Hepatocyte (in vitro differentiated cells): Measurements from ENCODE around the gene DEAF1. TPM values are rescaled to one million over a fixed set of nuclear protein-coding genes. Genes with fewer than 3 reads are reported as not detected.

ENCODE experiments used
- DNase-seq: peaks from one replicate; pipeline ENCODE4 v3.0.0-alpha.2; 2016; ENCODE audit warnings: low spot score
- H2AFZ ChIP-seq: fragments of 200-600 bp; sonication (generic); 2 replicates; pipeline ENCODE4 v1.6.0; 2016; ENCODE audit warnings: antibody characterized with exemption, mild to moderate bottlenecking
- H3K27ac ChIP-seq: fragments of 200-600 bp; sonication (generic); 2 replicates; pipeline ENCODE4 v1.5.1; 2016; ENCODE audit warnings: mild to moderate bottlenecking
- H3K27me3 ChIP-seq: fragments of 200-600 bp; sonication (generic); 2 replicates; pipeline ENCODE4 v1.6.1; 2016
- H3K36me3 ChIP-seq: fragments of 200-600 bp; sonication (generic); replicated peaks from 2 replicates; pipeline ENCODE4 v1.5.1; 2016; ENCODE audit warnings: low read depth; ENCODE audit not compliant: insufficient read depth
- H3K4me1 ChIP-seq: fragments of 200-600 bp; sonication (generic); 2 replicates; pipeline ENCODE4 v1.5.1; 2016; ENCODE audit warnings: mild to moderate bottlenecking, moderate library complexity; ENCODE audit not compliant: insufficient read depth
- H3K4me2 ChIP-seq: fragments of 200-600 bp; sonication (generic); 2 replicates; pipeline ENCODE4 v1.6.0; 2016
- H3K4me3 ChIP-seq: fragments of 200-600 bp; sonication (generic); 2 replicates; pipeline ENCODE4 v1.5.1; 2016; ENCODE audit warnings: mild to moderate bottlenecking
- H3K79me2 ChIP-seq: fragments of 200-600 bp; sonication (generic); 2 replicates; pipeline ENCODE4 v1.6.0; 2017; ENCODE audit warnings: mild to moderate bottlenecking
- H3K9me2 ChIP-seq: fragments of 200-600 bp; sonication (generic); replicated peaks from 2 replicates; pipeline ENCODE4 v1.6.0; 2017; ENCODE audit warnings: mild to moderate bottlenecking; ENCODE audit not compliant: insufficient read depth
- H3K9me3 ChIP-seq: fragments of 200-600 bp; sonication (generic); 2 replicates; pipeline ENCODE4 v1.5.1; 2016; ENCODE audit warnings: low read depth, mild to moderate bottlenecking
- H4K20me1 ChIP-seq: fragments of 200-600 bp; sonication (generic); 2 replicates; pipeline ENCODE4 v1.6.0; 2016; ENCODE audit warnings: mild to moderate bottlenecking; ENCODE audit not compliant: insufficient read depth, poor library complexity, severe bottlenecking
- CTCF ChIP-seq: fragments of 200-600 bp; sonication (generic); IDR thresholded peaks from 2 replicates; pipeline ENCODE4 v1.5.1; 2016; ENCODE audit warnings: antibody characterized with exemption, mild to moderate bottlenecking; ENCODE audit not compliant: poor library complexity
- EZH2 ChIP-seq: fragments of 200-600 bp; sonication (generic); IDR thresholded peaks from 2 replicates; pipeline ENCODE4 v1.6.1; 2016; ENCODE audit warnings: antibody characterized with exemption, mild to moderate bottlenecking, borderline replicate concordance
- EZH2phosphoT487 ChIP-seq: fragments of 200-600 bp; sonication (generic); IDR thresholded peaks from one replicate; pipeline ENCODE4 v1.6.1; 2018; ENCODE audit warnings: antibody characterized with exemption, mild to moderate bottlenecking, low read depth, moderate library complexity; ENCODE audit not compliant: unreplicated experiment, severe bottlenecking
- WGBS: methylation state at CpG from one replicate; pipeline ENCODE4 v1.1.6; 2016; ENCODE audit warnings: low lambda C conversion rate; ENCODE audit errors: missing lambda C conversion rate; 5-methylcytosine and 5-hydroxymethylcytosine counted together
- polyA plus RNA-seq: library from polyadenylated mRNA; unstranded; fragments of >200 nt; fragmentation: Nextera tagmentation; extraction: Ambion mirVana; gene quantifications from 2 replicates; pipeline ENCODE4 v1.2.1, GENCODE V29; 2016
- total RNA-seq: library from RNA; depleted of rRNA; stranded (reverse); fragments of >200 nt; gene quantifications from 2 replicates; pipeline ENCODE4 v1.2.3, GENCODE V29; 2014

DEAF1 gene
- total and polyA plus RNA-seq, 2 experiments from 2014 or later: 27.2 to 59.1 TPM

- WGBS: 52% methylated on average over 17 of the region's 30 CpGs
These were observed 12.2 kb upstream of the DEAF1 start for GRCh38 chr11:706957-707816.

GRCh38 chr11:706439-706956, 11.5 kb upstream of the DEAF1 start:
- DNase-seq: peak; percentile 67
- no peaks in the 10 kb centered on the region for H3K9me2 ChIP-seq
- no peaks in the 10 kb centered on the region for H3K36me3 ChIP-seq
- peaks cover 54% of the 10 kb centered on the region for H3K79me2 ChIP-seq
- no peak overlapping the region for H2AFZ ChIP-seq
- H3K4me3 ChIP-seq: peak overlapping the region; percentile 87
- H3K4me1 ChIP-seq: peaks cover 56% of the 10 kb centered on the region
- H3K4me2 ChIP-seq: peak overlapping the region; percentile 96
- no peaks in the 10 kb centered on the region for H3K9me3 ChIP-seq
- TF ChIP-seq CTCF: no peak
- TF ChIP-seq EZH2phosphoT487: no peak
- no peak for TF ChIP-seq EZH2
- H4K20me1 ChIP-seq: no peaks in the 10 kb centered on the region
- 9% methylated on average over 12 of the region's 22 CpGs for WGBS
- H3K27ac ChIP-seq: peak overlapping the region; percentile 99
- H3K27me3 ChIP-seq: no peaks in the 10 kb centered on the region

More at GRCh38 chr11:706957-707816, 12.2 kb upstream of the DEAF1 start:
- Histone ChIP-seq H3K4me2 (peak overlapping the region; percentile 96), H3K36me3 (no peaks in the 10 kb centered on the region), H3K4me1 (peaks cover 57% of the 10 kb centered on the region), H3K79me2 (peaks cover 56% of the 10 kb centered on the region), H3K27ac (peak overlapping the region; percentile 99), H3K27me3 (no peaks in the 10 kb centered on the region), H3K9me2 (no peaks in the 10 kb centered on the region), H3K4me3 (peak overlapping the region; percentile 87), H3K9me3 (no peaks in the 10 kb centered on the region), H2AFZ (no peak overlapping the region), H4K20me1 (no peaks in the 10 kb centered on the region)
- TF ChIP-seq CTCF (peak; percentile 31), EZH2 (no peak)
- peak; percentile 83 for DNase-seq

GRCh38 chr11:705646-706438, 10.8 kb upstream of the DEAF1 start, which contains the start of gene EPS8L2:
TSS of gene EPS8L2 (plus strand) at chr11:706231. CDS start at chr11:709408, 3,177 bp downstream.
- peak; percentile 84 for DNase-seq
- Histone ChIP-seq H3K4me2 (peak within 1 kb of the TSS; percentile 96), H3K79me2 (peaks cover 54% of the 10 kb centered on the region), H3K4me1 (peaks cover 51% of the 10 kb centered on the region), H4K20me1 (no peaks in the 10 kb centered on the region), H3K27ac (peak within 1 kb of the TSS; percentile 99), H3K4me3 (peak within 1 kb of the TSS; percentile 87), H3K27me3 (no peaks in the 10 kb centered on the region), H3K36me3 (no peaks in the 10 kb centered on the region), H3K9me3 (no peaks in the 10 kb centered on the region), H2AFZ (no peak within 1 kb of the TSS), H3K9me2 (no peaks in the 10 kb centered on the region)
- no peak for TF ChIP-seq EZH2
- 27% methylated on average over 27 of the region's 90 CpGs for WGBS
